LHCN-M2 (cell line): Measurements from ENCODE around the gene TMEM92. TPM values are rescaled to one million over a fixed set of nuclear protein-coding genes. Genes with fewer than 3 reads are reported as not detected.
"Not testable (repeated sequence)": the region's sequence is repeated elsewhere in the genome, so short reads cannot be mapped to it uniquely, and the experiment has no call there.

Experiments
- DNase-seq: peaks from one replicate; pipeline ENCODE4 v3.0.0-alpha.2; 2012; ENCODE audit warnings: low read depth
- total RNA-seq: library from RNA; depleted of rRNA; stranded (reverse); fragments of >200 nt; gene quantifications from 2 replicates; pipeline ENCODE4 v1.2.3, GENCODE V29; 2014

The TMEM92 gene
- total RNA-seq, 1 experiment from 2014 or later: not detected

DNA sequence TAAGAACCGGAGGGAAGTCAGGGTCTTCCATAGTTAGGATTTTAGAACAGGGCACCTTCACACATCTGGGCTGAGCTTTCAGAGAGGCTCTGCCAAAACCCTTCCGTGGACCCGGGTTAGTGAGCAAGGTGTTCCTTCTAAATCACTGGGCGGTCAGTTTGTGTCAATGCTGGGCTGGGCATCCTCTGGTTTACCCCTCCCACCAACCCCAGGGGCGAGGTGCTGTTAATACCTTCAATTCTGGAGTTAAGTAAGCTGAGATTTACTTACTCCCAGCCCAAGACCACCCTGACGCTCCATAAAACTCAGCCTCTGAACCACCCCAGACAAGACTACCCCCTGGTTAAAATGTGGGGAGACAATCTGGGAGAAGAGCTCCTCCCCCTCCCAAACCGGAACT is 1.0 kb downstream of the TMEM92 start:
- DNase-seq: no peak

DNA sequence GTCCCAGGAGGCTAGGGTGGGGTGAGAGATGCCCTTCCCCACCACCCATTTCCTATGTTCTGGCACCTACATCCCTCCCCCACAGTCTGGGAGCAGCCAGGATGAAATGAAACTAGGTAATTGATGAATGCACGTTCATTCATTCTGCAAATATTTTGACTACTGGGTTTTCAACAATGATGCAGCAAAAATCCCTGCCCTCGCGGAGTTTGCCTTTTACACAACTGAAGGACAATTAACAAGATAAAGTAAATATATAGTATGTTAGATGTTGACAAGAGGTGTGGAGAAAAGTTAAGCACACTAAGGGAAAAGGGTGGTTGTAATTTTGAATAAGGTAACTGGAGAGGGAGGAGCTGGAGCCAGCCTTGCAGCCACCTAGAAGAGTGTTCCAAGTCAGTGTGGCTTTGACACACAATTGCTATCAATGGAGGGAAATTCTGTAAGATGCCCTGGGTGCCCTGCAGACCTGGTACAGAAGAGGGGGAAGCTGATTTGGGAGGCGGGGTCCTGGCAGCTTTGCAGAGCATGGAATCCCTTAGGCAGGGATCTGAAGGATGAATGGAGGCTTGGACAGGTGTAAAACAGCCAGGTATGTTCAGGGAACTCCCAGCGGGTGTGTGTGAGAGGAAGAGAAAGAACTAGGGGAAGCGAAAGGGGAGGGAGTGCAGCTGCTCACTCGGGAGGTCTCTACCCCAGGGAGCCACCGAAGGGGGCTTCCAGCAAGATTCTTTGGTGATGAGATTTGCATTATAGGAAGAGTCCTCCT is 2.5 kb downstream of the TMEM92 start:
- no peak for DNase-seq

DNA sequence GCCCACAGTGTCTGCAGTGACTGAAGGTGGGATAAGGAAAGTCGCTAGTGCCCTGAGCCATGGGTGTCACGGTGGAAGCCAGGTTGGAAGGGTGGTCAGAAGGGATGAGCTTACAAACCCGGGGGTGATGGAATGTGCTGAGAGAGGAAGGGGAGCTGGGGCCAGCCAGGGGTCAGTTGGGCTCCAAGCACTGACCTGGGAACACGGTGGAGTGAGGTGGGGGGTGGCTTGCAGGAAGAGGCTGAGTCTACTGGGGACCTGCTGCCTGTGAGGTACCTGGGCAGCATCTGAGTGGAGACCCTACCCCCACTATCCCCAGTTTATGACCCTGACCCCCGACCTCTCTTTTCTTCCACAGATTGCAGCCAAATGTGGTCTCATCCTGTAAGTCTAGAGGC is 3.1 kb downstream of the TMEM92 start:
- no peak for DNase-seq

DNA sequence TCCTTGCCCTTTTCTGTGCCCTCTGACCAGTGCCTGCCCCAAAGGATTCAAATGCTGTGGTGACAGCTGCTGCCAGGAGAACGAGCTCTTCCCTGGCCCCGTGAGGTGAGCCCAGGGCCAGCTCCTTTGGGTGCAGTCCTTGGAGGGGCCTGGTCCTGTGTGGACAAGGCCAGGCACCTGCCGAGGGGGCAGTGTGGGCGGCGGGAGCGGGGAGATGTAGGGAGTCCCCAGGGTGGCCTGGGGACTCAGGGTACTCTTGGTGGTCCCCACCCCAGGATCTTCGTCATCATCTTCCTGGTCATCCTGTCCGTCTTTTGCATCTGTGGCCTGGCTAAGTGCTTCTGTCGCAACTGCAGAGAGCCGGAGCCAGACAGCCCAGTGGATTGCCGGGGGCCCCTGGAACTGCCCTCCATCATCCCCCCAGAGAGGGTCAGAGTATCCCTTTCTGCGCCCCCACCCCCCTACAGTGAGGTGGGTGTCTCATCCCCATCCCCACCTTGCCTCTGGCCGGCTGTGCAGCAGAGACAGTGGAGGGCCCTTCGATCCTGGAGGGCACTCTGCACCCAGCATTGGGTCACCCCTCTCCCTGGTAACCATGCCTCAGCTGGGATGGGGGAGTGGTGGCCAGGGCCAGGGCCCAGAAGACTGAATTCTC is 4.4 kb downstream of the TMEM92 start:
- DNase-seq: no peak

DNA sequence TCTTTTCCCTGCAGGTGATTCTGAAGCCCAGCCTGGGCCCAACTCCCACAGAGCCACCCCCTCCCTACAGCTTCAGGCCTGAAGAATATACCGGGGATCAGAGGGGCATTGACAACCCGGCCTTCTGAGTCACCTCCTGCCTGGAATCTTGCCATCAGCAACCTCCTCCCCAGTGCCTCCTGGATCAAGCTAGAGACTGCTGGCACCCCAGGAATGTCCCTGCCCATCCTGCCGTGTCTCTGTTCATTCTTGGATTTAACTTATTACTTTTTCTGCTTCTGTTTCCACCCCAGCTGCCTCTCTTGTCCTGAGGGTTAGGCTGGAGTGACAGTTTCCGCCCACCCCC is 4.9 kb downstream of the TMEM92 start:
- peak; percentile 61 for DNase-seq

DNA sequence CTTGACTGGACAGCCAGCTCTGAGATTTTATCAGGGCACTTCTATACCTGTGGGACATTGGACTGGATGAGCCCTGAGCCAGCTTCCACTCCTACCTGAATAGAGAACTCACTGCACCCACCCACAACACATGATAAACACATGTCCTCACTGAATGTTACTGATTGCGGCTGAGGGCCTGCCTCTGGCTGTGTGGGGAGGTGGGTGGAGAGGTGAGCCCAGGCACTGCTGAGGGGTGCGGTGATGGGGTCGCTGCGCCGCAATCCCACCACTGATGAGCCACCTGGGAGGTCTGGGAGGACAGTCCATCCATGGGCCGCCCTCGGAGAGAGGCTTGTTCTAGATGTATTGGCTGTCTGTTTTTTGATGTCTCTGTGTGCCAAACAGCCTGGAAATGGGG is 5.4 kb downstream of the TMEM92 start:
- no peak for DNase-seq

DNA sequence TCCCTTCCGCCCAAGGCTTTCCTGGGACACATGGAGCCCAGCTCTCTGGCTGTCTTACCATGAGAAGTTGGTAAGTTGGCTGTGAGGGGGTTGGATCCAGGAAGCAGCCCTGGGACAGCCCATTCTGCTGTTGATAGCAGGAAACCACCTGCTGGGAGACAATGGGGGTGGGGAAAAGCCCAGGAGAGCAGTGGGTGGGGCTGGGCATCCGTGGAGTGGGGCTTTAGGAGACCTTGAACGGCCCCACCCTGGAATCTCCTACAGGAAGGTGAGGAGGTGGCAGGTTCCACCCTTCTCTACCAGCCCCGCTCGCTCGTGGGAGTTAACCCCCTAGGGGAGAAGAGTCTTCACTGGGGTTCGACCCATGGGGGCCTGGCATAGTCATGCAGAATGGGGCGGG is 5.8 kb downstream of the TMEM92 start:
- DNase-seq: no peak

DNA sequence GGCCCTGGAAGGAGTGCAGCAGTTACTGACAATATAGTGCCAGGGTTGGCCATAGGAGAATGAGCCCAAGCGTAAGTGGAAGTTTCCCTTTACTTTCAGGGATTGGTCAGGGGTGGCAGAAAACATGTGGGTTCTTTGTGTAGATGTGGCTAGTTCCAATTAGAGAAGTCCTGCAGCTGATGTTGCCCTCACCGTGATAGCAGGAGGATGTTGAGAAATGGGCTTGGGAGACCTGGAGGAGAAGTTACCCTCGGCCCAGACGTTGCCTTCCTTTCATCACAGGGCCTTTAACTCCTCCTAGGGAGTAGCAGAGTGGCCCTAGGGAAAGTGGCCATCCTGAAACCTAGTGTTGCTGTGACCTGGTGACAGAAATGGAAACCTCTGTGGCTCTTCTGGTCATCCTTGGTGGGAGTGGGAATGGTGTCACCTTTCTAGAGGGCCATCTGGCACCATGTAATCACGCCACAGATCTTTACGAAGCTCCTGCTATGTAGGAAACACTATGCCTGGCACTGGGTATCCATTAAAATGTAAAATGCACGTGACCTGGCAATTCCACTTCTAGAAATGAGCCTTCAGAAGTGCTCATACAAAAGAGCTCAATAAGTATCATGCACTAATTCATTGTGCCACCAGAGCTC is 6.7 kb downstream of the TMEM92 start:
- no peak for DNase-seq

DNA sequence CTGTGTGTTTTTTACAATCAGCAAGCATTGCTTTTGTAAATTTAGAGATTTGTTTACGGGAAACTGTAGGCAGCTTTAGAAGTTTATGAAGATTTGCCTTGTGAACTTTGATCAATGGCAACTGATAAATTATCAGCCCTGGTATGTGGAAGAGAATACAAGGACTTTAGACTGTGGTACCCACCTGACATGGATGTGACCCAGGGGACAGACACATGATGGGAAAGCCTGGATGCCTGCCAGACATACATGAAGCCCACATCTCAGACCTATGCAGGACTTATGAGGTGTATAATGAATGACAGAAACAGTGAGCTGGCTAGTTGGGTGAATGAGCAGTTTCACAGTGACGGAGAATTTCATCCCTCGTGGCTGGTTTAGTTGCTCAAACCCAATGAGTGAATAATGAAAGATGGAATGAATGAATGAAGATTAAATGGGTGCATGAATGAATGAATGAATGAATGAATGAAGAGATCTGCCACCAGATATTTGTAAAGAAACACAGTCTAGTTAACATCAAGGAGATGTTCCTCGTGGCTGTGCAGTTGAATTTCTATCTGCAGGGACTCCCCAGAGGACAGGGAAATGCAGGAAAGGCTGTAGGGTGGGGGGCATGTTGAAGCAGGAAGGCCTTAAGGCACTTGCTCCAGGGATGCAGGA is 7.6 kb downstream of the TMEM92 start:
- DNase-seq: no peak

DNA sequence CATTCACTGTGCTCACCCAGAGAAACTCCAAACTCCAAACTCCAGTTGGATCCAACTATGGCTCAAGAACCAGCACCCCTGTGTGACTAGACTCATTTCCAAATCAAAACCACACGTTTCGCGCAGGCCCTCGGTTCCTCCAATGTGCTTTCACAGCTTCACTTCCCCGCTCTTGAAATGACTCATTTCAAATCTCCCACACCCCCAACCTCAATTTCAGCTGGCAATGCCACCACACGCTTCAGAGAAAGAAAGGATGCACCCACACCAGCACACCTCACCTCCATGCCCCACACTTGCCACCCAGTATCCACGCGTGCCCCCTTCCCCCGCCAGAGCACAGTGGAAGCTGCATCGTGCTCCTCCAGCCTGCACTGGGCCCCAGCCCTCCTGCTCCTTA is 9.0 kb downstream of the TMEM92 start:
- no peak for DNase-seq

DNA sequence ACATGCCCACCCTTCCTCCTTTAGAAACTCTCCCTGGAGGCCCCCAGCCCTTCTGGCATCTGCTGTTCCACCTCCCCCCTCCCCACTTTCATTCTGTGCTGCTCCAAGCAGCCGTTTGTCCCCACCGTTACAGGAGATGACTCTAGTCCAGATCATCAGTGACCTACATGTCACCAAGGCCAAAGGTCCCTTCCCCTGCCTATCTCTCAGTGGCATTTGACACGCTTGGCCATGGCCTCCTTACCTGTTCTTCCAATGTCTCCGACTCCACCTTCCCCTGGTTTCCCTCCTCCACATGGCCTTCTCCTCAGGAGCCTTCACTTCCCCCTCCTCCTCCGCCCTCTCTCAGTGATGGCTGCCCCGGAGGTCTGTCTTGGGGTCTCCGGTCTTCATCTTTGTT is 9.4 kb downstream of the TMEM92 start:
- no peak for DNase-seq

DNA sequence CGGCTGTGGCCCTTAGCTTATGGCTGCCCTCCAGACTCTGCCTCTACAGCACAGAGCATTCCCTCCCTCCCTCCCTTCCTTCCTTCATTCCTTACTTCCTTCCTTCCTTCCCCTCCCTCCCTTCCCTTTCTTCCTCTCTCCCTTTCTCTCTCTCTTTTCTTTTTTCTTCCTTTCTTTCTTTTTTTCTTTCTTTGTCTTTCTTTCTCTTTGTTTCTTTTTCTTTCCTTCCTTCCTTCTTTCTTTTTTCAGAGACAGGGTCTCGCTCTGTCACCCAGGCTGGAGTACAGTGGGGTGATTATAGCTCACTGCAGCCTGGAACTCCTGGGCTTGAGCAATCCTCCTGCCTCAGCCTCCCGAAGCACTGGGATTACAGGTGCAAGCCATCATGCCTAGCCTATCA is 11.7 kb downstream of the TMEM92 start:
- DNase-seq: no peak

DNA sequence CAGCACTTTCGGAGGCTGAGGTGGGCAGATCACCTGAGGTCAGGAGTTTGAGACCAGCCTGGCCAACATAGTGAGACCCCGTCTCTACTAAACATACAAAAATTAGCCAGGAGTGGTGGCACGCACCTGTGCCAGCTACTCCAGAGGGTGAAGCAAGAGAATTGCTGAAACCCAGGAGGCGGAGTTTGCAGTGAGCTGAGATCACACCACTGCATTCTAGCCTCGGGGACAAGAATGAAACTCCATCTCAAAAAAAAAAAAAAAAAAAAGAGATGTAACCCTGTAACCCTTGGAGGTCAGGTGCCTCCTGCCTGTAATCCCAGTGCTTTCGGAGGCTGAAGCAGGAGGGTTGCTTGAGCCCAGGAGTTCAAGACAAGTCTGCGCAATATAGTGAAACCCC is 13.0 kb downstream of the TMEM92 start:
- DNase-seq: not testable (repeated sequence)

DNA sequence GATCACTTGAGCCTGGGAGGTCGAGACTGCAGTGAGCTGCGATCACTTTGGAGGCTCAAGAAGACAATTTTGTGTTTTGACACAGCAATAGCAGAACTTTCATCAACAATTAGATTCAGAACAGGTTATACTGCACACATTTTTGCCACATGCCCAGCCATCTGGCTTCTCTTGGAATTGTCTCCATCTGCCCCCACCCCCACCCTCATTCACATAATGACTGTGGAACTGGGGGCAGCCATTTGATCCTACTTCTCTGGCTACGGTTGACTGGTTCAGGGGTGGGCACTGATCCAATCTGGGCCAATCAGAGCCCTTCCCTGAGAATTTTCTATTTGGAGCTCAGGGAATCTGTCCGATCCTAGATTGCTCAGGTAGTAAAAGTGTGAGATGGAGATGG is 14.0 kb downstream of the TMEM92 start:
- no peak for DNase-seq

DNA sequence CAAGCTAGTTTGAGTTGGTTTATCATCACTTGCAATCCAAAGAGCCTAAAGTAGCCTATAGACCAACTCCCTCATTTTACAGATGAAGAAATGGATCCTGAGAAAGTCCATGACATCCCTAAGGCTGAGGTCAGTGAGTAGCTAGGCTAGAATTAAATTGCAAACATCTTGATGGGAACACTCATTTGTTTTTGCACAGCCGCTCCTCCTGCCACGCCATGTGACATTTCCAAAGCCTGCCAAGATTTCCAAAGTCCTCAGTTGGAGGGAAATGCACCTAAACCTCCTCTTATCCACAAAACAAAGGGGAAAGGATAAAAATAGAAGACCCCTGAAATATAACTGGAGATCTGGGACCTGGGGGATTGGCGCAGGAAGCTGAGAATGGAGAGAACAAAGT is 15.0 kb downstream of the TMEM92 start:
- DNase-seq: peak; percentile 47

DNA sequence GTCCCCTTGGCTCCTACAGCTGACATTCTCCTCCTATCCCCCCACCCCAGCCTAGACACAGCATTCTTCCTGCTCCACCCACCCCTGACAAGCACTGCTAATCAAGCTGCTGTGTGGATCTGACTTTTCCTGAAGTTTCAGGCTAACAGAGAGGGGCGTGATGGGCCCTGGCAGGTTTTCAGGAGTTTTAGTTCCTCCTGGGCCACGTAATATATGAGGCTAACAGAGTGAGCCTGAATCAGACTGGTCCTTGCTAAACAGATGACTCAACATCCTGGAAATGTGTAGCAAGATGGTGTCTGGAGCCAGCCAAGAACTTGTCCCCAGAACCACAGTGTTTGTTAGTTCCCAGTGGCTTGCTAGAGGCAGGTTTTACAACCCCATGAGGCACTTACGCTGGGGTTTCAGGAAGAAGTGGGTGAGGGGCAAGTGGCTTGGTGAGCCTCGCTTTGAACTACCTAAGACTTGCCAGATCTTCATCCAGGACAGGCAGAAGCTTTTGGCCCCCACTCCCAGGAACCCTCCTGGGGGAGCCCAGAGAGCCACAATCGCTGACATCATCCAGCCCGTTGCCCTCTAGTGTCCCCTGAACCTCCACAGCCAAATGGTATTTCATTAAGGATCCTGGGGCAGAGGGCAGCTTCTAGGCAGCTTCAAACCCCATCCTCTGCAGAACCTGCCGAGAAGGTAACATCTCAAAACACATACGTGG is 15.9 kb downstream of the TMEM92 start:
- DNase-seq: peak; percentile 94

DNA sequence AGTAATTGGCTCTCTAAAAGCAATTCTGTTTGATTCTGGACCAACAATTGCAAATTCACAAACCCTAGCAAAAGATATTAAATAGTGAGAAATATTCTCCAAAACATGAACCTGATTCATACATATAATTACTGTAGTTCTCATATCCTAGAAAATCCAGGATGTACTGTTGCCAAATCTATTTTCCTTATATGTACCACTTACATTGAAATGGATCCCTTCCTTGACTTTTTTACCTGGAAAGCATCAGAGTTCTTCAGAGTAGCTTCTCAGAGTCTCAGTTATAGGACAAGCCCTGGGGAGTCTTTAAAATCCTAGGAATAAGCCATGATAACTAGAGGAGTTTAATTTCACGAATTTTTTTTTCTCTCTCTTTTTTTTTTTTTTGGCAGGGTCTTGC is 16.7 kb downstream of the TMEM92 start:
- no peak for DNase-seq

DNA sequence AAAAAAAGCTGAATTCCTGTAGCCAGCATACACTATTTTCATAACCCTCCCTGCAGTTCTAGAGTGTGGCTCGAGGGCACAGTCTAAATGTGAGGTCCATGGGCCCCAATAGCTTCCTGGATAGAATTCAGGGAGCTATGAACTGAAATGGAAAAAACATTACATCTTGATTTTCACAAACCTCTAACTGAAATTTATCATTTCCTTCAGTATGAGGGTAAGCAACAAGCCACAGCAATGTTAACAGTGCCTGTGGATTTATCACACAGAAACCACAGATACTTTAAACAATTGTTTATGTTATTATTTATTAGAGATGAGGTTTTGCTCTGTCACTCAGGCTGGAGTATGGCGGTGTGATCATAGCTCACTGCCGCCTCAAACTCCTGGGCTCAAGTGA is 18.2 kb downstream of the TMEM92 start:
- DNase-seq: no peak

DNA sequence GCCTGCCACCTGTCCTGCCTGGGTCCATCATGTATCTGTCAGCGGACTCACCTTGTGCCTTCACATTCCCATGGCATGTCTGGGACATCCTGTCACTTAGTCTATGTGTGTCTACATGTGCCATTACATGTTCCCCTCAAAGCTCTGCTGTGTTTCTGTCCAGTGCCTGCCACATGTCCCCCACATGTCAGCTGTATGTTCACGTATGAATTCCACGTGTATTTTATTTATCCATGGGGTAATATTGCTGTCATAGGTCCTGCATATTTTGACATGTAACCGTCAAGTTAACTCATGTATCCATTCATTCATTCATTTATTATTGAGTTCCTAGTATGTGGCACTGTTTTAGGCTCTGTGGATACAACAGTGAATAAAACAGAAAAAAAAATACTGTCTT is 20.8 kb downstream of the TMEM92 start:
- no peak for DNase-seq

DNA sequence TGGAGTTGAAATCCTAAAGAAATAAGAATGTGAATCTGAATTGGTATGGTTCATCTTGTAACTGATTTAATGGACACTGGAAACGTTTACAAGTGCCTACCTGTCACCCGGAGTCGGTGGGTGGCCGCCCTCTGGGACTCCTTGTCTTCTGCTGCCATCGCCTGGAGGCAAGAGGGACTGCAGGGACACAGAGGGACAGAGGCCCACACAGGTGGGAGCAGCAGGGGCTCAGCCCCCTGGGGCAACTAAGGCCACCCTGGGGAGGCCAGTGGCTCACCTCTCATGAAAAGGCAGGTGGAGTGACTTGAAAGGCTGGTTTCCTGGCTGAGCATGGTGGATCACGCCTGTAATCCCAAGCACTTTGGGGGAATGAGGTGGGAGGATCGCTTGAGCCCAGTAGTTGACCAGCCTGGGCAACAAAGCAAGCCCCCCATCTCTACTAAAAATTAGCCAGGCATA is 23.2 kb downstream of the TMEM92 start:
- DNase-seq: peak; percentile 37

DNA sequence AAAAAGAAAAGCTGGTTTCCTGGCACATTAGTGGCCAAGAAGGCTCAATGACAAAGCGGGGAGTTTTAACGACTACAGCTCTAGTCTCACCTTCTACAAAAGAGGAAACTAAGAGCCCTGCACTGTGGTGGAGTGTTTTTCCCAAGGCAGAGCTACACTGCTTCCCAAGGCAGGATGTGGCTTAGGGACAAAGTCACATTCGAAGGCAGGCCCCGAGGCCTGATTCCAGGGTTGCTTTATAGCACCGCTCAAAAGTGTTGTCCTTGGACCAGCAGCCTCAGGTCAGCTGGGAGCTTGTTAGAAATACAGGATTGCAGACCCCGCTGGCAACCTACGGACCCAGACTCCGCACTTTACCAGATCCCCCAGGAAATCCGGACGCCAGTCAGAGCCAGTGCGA is 23.8 kb downstream of the TMEM92 start:
- DNase-seq: no peak

DNA sequence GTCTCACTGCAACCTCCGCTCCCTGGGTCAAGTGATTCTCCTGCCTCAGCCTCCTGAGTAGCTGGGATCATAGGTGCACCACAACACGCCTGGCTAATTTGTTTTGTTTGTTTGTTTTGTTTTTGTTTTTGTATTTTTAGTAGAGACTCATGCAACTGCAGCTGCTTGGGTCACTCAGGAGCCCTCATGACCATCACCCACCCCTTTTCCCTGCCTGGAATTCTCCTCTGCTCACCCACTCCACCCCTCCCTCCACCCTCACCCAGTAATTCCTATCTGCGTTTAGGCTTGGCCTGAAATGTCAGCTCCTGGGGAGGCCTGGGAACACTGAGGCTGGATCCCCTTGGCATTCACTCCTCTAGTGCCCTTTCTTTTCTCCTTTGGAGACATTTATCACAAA is 25.5 kb downstream of the TMEM92 start:
- DNase-seq: peak; percentile 51
